Spleen (tissue), 7 donors: ENCODE results near the gene KAT5.

ENCODE experiments used
- CTCF ChIP-seq, 11 experiments: fragments of 200-600 bp in 7 of 11; fragments of 450-650 bp in 4 of 11; sonication (generic) in 4 of 11; IDR thresholded peaks in 8 of 11; conservative IDR thresholded peaks in 3 of 11; 1 replicate in 7 of 11; 2 replicates in 4 of 11; pipeline versions ENCODE4 v1.4.0 to v1.8.0; 2016 to 2021; ENCODE audit warnings: antibody characterized with exemption in 11 of 11, inconsistent platforms in 4 of 11, mild to moderate bottlenecking in 1 of 11
- POLR2A ChIP-seq, 3 donors: fragments of 450-650 bp; IDR thresholded peaks; one replicate each; pipeline ENCODE4 v1.5.1; 2017; ENCODE audit warnings: antibody characterized with exemption in 3 of 3, mild to moderate bottlenecking in 1 of 3
- POLR2AphosphoS5 ChIP-seq, 3 donors: sonication (generic); formaldehyde crosslinking; IDR thresholded peaks; one replicate each; pipeline ENCODE4 v1.5.1; 2017; ENCODE audit warnings: antibody characterized with exemption in 3 of 3
- donor health status: DM: no; HTN: no; CAD: no; lungs with moderate emphysema.
- donor health status: DM: no; HTN: no; CAD: no.
- donor health status: DM: no; HTN: no; CAD: no.

GRCh38 chr11:65698205-65698604, 13.8 kb upstream of the KAT5 start:
- TF ChIP-seq CTCF (IDR thresholded peaks at IDR 0.05 in 8 of 11, conservative IDR thresholded peaks at IDR 0.05 in 3 of 11) (no peak), POLR2AphosphoS5 (IDR thresholded peaks at IDR 0.05) (peak in 2 of 3 donors; percentile 16 to 28), POLR2A (IDR thresholded peaks at IDR 0.05) (no peak)
